GM21825 (cell line): ENCODE results near the gene NUMB.
"Not testable (repeated sequence)": the region's sequence is repeated elsewhere in the genome, so short reads cannot be mapped to it uniquely, and the experiment has no call there.

Experiments used
- ATAC-seq: cut with Tn5 transposase; IDR thresholded peaks from one replicate; pipeline ENCODE4 v1.9.1; 2021; ENCODE audit warnings: mild to moderate bottlenecking, moderate library complexity; ENCODE audit not compliant: unreplicated experiment

NUMB gene

DNA sequence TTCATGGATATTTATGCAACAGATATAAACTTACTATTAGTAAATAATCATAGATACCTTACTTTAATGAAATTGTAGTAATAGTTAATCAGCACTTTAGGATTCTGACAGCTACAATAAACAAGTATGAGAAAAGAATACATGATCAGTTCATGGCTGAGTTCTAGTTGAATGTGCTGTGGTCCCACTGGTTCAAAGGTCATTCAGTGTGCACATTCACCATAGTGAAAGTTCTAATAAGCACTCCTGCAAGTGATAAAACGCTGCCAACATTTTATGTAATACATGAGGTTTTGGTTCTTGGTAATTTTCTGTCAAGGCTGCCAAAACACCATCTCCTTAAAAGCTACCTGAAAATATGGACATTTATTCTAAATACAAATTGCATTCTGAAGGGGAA lies 92.6 kb downstream of the NUMB start:
- no peak for ATAC-seq

DNA sequence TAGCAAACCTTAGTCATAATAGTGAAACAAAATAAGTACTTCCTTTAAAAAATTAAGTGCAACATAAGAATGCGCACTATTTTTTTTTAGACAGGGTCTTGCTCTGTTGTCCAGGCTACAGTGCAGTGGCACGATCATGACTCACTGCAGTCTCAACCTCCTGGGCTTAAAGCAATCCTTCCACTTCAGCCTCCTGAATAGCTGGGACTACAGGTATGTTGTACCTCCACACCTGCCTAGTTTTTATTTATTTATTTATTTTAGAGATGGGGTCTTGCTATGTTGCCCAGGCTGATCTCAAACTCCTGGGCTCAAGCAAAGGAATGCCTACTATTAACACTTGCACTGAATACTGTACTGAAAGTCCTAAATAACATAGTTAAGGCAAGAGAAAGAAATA lies 93.8 kb downstream of the NUMB start:
- ATAC-seq, result no peak

DNA sequence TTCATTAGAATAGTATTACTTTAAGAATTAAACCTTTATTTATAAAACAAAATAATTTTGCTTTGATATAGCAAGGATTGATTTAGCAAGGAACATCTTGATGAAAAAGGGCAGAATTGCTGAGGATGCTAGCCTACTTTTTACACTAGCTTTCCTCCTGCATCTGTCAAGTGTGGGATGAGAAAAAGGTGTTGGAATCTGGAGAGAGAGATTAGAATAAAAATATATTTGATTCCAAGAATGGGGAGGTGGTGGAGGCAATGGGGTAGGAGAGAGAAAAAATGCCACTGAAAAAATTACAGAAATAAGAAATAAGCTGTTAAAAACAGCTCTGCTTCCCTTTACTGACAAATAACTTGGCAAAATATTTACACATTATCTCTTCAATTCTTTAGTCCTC lies 98.9 kb downstream of the NUMB start:
- ATAC-seq, result no peak

DNA sequence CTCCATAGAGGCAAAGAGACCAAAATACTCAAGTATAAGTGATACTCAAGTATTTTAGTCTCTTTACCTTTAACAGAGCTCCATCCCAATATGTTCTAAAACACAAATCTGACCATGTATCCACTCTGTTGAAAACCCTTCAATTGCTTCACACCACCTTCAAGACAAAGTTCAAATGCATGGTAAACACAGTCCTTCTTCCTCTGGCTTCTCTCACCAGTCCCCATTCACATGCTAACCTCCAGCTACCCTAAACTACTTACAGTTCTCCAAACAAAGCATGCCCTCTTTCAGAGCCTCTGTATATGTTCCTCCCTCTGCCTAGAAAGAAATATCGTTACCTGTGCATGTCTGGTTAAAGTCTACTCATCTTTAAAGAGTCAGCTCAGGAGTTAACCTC lies 100.2 kb downstream of the NUMB start:
- ATAC-seq, result no peak

DNA sequence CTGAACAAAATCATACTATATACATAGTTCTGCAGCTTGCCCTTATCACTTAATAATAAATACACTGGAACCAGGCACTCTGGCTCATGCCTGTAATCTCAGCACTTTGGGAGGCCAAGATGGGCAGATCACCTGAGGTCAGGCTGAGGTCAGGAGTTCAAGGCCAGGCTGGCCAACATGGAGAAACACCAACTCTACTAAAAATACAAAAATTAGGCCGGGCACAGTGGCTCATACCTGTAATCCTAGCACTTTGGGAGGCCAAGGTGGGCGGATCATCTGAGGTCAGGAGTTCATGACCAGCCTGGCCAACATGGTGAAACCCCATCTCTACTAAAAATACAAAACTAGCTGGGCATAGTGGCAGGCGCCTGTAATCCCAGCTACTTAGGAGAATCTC lies 109.3 kb downstream of the NUMB start:
- not testable (repeated sequence) for ATAC-seq

DNA sequence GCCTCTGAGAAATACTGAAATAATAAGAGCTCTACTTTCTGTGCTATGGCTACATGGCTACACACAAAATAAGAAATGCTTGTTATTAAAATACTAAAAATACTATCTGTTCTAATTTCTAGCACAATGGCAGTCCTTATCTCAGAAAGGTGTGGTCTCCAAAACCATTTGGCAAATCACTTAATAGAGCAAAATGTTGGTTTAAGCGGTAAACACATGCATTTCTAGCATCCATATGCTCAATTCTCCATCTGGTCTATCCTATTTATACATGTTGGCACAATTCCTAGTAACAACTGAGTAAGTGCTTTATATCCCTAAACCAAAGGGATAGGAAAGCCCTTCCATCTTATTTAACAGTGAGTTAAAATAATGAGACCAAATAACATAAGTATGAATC lies 114.0 kb downstream of the NUMB start:
- ATAC-seq, result no peak

DNA sequence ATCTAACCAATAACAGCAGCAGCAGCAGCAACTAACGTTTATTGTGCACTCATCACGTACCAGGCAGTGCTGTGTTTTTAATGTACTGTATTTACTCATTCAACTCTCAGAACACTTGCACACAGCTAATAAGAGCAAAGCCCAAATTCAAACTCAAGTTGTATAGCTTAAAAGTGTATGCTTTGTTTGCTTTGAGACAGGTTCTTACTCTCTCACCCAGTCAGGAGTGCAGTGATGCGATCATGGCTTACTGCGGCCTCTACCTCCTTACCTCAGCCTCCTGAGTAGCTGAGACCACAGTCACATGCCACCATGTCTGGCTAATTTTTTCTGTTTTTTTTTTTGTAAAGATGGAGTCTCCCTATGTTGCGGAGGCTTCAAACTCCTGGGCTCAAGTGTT lies 115.7 kb downstream of the NUMB start:
- no peak for ATAC-seq

DNA sequence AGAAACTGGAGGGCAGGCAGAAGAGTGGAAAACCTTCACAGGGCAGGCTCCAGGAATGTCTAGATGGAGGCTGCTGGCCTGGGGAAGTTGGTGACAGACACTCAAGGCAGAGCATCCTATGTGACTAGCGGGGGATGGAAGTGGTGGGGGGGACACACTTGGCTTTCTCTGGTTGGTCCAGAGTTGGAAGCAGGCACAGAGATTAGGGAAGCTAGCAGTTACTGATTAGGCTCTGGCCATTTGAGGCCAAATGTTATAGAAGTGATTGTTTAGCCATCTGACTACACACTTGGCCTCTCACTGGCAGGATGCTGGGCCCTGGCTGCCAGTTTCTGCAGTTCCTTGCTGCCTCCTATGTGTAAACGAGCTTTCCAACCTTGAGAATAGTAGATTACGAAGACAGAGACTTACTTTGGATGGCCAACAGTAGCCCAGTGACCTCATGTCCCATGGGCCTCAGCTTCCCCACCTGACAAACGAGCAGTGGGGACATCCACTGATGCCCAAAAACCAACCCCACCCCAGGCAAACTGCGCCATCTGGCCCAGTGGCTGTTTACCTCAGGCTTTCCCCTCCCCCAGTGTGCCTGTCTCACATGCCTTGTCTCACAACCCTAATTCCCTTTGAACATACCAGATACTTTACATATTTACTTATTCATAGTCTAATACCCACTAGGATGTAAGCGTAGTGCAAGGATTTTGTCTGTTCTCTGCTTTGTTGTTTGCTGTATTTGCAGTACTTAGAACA lies 118.3 kb downstream of the NUMB start:
- ATAC-seq, result no peak

DNA sequence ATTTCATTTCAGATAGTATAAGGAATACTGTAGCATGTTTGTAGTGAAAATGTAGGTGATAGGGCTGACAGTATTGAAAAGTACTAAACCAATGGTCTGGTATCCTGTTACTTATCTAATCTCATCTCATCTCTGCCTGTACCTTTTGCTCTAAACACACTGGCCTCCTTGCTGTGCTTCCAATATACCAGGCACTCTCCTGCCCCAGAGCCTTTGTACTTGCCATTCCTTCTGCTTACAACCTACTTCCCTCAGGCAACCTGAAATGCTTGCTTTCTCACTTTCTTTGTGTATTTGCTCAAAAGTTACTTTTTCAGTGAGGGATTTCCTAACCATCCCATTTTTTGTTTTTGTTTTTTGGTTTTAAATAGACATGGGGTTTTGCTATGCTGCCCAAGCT lies 119.1 kb downstream of the NUMB start:
- no peak for ATAC-seq

DNA sequence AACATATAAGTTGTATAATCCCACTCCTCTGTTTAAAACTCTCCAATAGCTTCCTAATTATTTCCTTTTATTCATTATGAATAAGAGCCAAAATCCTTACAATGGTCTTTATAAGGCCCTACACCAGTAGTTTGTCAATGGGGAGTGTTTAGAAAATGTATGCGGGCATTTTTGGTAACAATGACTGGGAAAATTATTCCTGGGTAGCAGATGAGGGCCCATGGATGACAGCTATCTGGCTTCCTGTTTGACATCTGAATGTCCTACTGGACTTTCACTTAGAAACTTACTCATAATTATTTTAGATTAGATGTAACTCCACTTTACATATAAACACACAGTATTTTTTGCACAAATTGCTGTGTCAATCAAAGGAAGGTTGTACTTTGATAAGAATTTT lies 119.8 kb downstream of the NUMB start:
- no peak for ATAC-seq

DNA sequence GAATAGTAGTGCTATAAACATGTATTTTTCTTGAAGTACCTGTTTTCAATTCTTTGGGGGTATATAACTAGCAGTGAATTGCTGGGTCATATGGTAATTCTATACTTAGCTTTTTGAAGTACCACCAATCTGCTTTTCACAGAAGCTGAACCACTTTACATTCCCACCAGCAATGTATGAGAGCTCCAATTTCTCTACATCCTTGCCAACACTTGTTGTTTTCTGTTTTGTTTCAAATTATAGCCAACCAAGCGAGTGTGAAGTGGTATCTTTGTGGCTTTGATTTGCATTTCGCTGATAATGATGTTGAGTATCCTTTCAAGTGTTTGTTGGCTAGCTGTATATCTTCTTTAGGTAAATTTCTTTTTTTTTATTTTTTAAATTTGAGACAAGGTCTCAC lies 125.3 kb downstream of the NUMB start:
- ATAC-seq, result no peak

DNA sequence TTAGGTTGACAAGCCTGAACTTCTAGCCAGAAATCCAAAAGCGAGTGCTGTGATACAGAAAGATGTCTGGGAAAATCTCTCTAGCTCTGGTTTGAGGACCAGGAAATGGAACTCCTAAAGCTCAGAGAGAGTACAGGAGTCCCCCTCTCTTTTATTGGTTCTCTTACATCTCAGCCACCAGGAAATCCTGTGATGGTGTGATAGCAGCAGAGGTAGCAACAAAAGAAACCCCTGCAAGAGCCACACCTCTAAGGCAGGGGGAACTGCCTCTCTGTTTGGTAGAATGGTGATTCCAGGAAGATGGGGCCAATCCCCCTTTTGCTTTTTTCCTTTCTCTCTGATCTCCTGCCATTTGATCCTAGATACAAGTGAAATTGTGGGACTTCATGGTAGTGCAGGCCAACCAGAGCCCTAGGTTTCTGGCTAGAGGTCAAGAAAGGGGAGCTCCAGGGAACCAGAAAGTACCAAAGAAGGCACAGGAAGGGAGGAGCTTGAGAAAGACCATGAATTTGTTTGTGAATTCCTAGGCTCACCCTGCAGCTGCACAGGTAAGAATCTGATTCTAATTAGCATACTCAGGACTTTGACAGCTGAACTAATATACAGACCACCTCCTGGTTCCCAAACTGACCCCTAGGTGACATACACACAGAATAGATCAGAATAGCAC lies 132.6 kb downstream of the NUMB start:
- ATAC-seq, result no peak

DNA sequence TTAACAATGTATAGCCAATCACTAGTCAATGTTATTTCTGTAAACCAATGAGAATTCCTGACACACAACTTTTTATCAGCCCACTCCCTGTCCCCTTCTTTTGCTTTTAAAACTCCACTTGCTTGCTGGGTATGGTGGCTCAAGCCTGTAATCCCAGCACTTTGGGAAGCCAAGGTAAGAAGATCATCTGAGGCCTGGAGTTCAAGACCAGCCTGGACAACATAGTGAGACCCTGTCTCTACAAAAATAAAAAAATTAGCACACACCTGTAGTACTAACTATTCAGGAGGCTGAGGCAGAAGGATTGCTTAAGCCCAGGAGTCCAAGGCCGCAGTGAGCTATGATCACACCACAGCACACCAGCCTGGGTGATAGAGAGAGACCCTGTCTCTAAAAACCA lies 133.3 kb downstream of the NUMB start:
- ATAC-seq, result no peak

DNA sequence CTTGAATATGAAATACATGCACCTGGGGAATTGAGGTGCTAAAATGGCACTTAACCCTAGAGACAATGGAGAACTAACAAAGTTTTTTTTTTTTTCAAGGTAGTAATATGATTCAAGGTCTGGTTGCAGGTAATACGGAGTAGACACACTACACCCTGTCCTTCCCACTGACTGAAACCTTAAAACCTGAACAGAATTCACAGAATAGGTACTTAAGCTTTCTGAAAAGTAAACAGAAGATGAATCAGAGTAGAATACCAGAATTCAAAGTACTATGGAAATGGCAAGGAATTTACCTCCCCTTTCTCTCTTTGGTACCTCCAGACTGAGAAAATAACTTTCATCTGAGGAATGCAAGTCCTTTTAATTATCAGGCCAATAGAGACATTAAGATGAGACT lies 133.8 kb downstream of the NUMB start:
- no peak for ATAC-seq

DNA sequence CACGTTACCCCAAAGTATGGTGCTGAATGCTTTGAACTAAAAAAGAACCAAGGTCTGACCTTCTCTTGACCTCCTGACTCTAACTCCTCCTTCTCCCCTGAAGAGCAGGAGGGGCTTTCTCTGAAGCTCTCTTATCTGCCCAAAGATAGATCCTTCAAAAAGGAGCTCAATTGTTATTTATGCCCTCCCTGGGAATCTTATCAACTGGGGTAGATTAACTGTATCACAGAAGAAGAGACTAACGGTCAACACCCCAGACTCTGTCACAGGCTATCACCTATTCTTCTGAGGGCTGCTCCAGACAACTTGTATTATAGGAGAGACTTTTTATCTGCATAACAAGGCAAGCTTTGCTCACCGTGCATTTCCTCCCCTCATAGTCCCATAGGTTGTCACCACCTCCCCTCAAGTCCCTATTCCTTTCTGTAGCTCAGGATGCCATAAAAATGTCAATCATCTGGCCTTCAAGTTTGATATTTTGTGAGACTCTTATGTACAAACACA lies 134.4 kb downstream of the NUMB start:
- ATAC-seq, result no peak

DNA sequence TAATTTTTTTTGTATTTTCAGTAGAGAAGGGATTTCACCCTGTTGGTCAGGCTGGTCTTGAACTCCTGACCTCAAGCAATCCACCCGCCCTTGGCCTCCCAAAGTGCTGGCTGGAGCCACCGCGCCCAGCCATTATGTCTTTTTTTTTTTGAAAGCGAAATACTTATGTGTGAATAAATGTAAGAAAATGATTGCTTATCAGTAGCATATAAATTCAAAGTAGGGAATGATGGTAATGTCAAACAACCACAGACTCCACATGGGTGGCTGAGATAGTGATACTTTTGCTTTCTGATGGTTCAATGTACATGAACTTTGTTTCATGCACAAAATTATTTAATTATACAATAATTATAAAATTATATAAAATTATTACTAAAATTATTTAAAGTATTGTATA lies 145.2 kb downstream of the NUMB start:
- ATAC-seq, result no peak

DNA sequence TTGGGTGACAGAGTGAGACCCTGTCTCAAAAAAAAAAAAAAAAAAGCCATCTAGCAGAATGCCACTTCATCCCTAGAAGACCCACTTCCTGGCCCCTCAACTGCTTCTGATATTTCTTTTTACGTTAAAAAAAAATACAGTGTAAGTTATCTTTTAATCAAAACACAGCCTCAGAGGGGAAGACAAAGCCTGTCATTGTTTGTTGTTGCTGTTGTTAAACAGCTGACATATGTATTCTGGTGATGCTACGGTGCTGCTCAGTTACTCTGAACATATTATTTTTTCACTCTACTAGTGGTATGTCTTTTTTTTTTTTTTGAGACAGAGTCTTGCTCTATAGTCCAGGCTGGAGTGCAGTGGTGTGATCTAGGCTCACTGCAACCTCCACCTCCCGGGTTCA lies 145.7 kb downstream of the NUMB start:
- ATAC-seq, result no peak

DNA sequence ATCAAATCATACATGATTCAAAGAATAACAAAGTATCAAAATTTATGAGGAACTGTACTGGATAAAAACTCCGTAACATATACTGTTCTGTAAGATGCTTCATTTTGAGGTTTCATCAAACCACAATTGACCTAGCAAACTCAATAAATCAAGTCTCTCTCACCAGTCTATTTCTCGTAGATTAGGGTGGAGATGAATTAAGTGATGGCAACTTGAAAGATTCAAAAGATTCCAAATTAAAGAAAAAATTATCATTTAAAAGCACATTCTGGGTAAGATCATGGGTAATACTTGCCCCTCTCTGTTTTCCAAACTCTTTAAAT lies 146.7 kb downstream of the NUMB start:
- ATAC-seq, result no peak

DNA sequence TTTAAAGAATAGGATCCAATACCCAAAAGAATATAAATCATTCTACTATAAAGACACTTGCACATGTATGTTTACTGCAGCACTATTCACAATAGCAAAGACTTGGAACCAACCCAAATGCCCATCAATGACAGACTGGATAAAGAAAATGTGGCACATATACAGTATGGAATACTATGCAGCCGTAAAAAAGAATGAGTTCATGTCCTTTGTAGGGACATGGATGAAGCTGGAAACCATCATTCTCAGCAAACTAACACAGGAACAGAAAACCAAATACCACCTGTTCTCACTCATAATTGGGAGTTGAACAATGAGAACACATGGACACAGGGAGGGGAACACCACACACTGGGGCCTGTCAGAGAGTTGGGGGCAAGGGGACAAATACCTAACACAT lies 149.1 kb downstream of the NUMB start:
- not testable (repeated sequence) for ATAC-seq

DNA sequence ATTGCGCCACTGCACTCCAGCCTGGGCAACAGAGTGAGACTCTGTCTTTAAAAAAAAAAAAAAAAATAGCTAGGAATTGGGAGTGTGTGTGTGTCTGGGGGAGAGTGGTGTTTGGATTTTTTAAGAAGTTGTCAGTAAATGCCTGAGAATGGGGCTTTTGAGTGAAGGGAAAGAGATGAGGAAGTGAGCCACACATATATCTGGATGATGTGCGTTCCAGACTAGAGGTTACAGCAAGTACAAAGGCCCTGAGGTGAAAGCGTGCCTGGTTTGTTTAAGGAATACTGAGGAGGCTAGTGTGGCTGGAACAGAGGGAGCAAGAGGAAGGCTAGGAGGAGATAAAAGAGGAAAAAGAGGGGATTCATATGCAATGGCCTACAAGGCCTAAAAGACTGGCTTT lies 151.1 kb downstream of the NUMB start:
- no peak for ATAC-seq

DNA sequence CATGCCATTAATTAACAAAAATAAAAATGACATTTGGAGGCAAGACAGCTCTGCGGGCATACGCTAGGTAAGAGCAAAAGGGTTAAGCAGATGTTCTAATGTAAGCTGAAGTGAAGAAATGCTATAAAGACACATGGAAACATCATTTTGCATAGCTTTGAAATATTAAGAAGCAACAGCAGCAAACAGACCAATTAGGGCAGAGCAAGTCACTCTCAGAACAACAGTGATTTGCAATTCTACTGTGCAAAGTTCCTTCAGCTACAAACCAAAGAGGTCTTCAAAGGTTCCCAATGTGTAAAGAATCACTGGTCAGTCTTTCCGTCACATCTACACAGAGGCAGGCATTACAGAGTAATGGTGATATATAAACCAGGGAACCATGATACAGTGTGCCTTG lies 152.8 kb downstream of the NUMB start:
- ATAC-seq, result no peak

DNA sequence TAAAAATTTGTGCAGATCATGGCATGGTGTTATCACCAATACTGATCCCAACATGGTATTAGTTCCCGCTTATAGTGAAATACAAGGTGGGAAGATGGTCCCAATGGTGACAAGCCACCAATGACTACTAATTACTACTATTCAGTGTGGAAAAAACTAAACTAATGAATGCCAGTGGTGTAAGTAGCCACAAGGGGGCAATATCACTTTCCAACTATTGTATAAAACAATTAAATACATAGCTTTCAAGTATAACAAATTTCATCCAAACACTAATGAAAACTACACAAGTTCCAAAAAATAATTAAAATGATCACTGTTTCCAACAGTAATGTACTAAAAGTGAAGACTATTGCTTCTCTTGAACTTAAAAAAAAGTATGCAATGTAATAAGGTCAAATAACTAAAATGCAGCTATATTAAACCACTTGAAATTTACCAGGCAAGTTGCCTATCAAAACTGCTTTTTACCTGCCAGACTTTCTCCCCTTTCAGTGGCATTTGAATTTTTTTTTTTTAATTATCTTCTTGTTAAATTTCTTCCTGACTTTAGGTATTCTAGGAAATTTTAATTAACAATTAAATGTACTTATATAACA lies 163.0 kb downstream of the NUMB start:
- ATAC-seq, result no peak
